ENCODE measurements around the gene FARS2.

GRCh38 chr6:5492356-5492755 is 231.0 kb downstream of the FARS2 start:
- TF ChIP-seq, protein P1, sequence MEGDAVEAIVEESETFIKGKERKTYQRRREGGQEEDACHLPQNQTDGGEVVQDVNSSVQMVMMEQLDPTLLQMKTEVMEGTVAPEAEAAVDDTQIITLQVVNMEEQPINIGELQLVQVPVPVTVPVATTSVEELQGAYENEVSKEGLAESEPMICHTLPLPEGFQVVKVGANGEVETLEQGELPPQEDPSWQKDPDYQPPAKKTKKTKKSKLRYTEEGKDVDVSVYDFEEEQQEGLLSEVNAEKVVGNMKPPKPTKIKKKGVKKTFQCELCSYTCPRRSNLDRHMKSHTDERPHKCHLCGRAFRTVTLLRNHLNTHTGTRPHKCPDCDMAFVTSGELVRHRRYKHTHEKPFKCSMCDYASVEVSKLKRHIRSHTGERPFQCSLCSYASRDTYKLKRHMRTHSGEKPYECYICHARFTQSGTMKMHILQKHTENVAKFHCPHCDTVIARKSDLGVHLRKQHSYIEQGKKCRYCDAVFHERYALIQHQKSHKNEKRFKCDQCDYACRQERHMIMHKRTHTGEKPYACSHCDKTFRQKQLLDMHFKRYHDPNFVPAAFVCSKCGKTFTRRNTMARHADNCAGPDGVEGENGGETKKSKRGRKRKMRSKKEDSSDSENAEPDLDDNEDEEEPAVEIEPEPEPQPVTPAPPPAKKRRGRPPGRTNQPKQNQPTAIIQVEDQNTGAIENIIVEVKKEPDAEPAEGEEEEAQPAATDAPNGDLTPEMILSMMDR (IDR thresholded peaks at IDR 0.05): no peak
- TF ChIP-seq POLR2AphosphoS5 (IDR thresholded peaks at IDR 0.05; ENCODE audit: insufficient read depth in 1 of 2, low read depth in 1 of 2): no peak

All from vagina (tissue), 2 donors.